OCI-LY7 (cell line): ENCODE measurements around the gene ENAH. TPM values are rescaled to one million over a fixed set of nuclear protein-coding genes. Genes with fewer than 3 reads are reported as not detected.

Experiments
- BruUV-seq: library from RNA; stranded (reverse); fragments of 400-500 nt; replicated peaks from 2 replicates; lab custom pipeline; 2021; lab: Mats Ljungman, UMichigan
- CTCF ChIA-PET: fragments of 300-600 bp; sonication (Branson Sonifier 250); formaldehyde crosslinking; loops from one replicate; lab custom pipeline; 2022; ENCODE audit warnings: antibody characterized with exemption; ENCODE audit not compliant: unreplicated experiment; lab: Charles Lee
- POLR2A ChIA-PET: fragments of 300-600 bp; sonication (Branson Sonifier 250); formaldehyde crosslinking; loops from one replicate; lab custom pipeline; 2022; ENCODE audit warnings: antibody characterized with exemption; lab: Charles Lee
- DNase-seq: peaks from one replicate; pipeline ENCODE4 v3.0.0-alpha.2; 2015; ENCODE audit warnings: low spot score
- H2AFZ ChIP-seq: fragments of 200-600 bp; sonication (generic), shearing (Covaris generic); 2 replicates; pipeline ENCODE4 v1.6.1; 2014; ENCODE audit warnings: mild to moderate bottlenecking, antibody characterized with exemption, low read length, moderate library complexity
- H3K27ac ChIP-seq: fragments of 200-600 bp; sonication (generic); 2 replicates; pipeline ENCODE4 v1.5.1; 2014; ENCODE audit warnings: mixed run types, low read depth, mild to moderate bottlenecking, moderate library complexity, low read length, inconsistent platforms; ENCODE audit not compliant: poor library complexity, severe bottlenecking
- H3K36me3 ChIP-seq: fragments of 200-600 bp; sonication (generic); 2 replicates; pipeline ENCODE4 v1.6.1; 2014; ENCODE audit warnings: mild to moderate bottlenecking, antibody characterized with exemption, low read length, moderate library complexity, mixed read lengths; ENCODE audit not compliant: insufficient read depth
- H3K4me1 ChIP-seq: fragments of 200-600 bp; sonication (generic); 2 replicates; pipeline ENCODE4 v1.5.1; 2014; ENCODE audit warnings: mild to moderate bottlenecking, low read length; ENCODE audit not compliant: insufficient read depth, poor library complexity, severe bottlenecking
- H3K4me2 ChIP-seq: fragments of 200-600 bp; sonication (generic); 2 replicates; pipeline ENCODE4 v1.6.1; 2014; ENCODE audit warnings: mild to moderate bottlenecking, low read length
- H3K4me3 ChIP-seq: fragments of 200-600 bp; sonication (generic); 2 replicates; pipeline ENCODE4 v1.5.1; 2014; ENCODE audit warnings: mild to moderate bottlenecking, low read depth, low read length; ENCODE audit not compliant: poor library complexity, severe bottlenecking
- H3K79me2 ChIP-seq: fragments of 200-600 bp; sonication (generic); 2 replicates; pipeline ENCODE4 v1.6.1; 2016; ENCODE audit warnings: low read depth, mild to moderate bottlenecking, low read length, moderate library complexity, mixed read lengths; ENCODE audit not compliant: insufficient read depth
- H3K9me2 ChIP-seq: fragments of 200-600 bp; sonication (generic); 2 replicates; pipeline ENCODE4 v1.6.1; 2016; ENCODE audit warnings: mild to moderate bottlenecking, low read length, mixed read lengths; ENCODE audit not compliant: insufficient read depth
- H3K9me3 ChIP-seq: fragments of 200-600 bp; sonication (generic); 2 replicates; pipeline ENCODE4 v1.6.1; 2014; ENCODE audit warnings: mild to moderate bottlenecking, mixed run types, low read length, mixed read lengths
- H4K20me1 ChIP-seq: fragments of 200-600 bp; sonication (generic); 2 replicates; pipeline ENCODE4 v1.6.1; 2014; ENCODE audit warnings: mild to moderate bottlenecking, antibody characterized with exemption, low read length, moderate library complexity, mixed read lengths; ENCODE audit not compliant: insufficient read depth
- CTCF ChIP-seq: fragments of 200-600 bp; sonication (generic); conservative IDR thresholded peaks from 2 replicates; pipeline ENCODE4 v1.5.1; 2014; ENCODE audit warnings: mild to moderate bottlenecking, antibody characterized with exemption, low read length, moderate library complexity, mixed read lengths
- EZH2phosphoT487 ChIP-seq: fragments of 200-600 bp; sonication (generic); IDR thresholded peaks from 2 replicates; pipeline ENCODE4 v1.6.1; 2018; ENCODE audit warnings: low read depth, borderline replicate concordance, mild to moderate bottlenecking, mixed run types, antibody characterized with exemption, low read length, moderate library complexity, mixed read lengths
- intact Hi-C: fragments of 100-400 bp; cut with micrococcal nuclease; formaldehyde crosslinking; loops from one replicate; pipeline ENCODE4 v1.10.0; 2022; ENCODE audit not compliant: unreplicated experiment
- total RNA-seq, 2 experiments: library from RNA; depleted of rRNA in 1 of 2; stranded (reverse); fragments of >200 nt in 1 of 2; shearing (Covaris generic) in 1 of 2; gene quantifications; 2 replicates each; pipeline ENCODE4 v1.2.3, GENCODE V29; 2014 to 2022

ENAH gene
- total RNA-seq, 2 experiments from 2014 or later, result 4.6 to 18.1 TPM

- no peak for DNase-seq
- Histone ChIP-seq H2AFZ (no peak overlapping the region), H3K79me2 (no peaks in the 10 kb centered on the region), H3K4me1 (peaks cover 6% of the 10 kb centered on the region), H3K9me2 (no peaks in the 10 kb centered on the region), H3K4me3 (no peak overlapping the region), H3K36me3 (no peaks in the 10 kb centered on the region), H3K4me2 (no peak overlapping the region), H4K20me1 (no peaks in the 10 kb centered on the region), H3K9me3 (no peaks in the 10 kb centered on the region), H3K27ac (no peak overlapping the region)
- POLR2A ChIA-PET, result interaction anchor here (0.6 to 1.0 kb wide), 2 partner anchors 12 to 18 kb away, joined by 3 to 4 read pairs; no protein-coding TSS in a partner anchor
- TF ChIP-seq EZH2phosphoT487 (no peak), CTCF (no peak)
- intact Hi-C loops, result no loop called here
- CTCF ChIA-PET, result interaction anchor here (0.6 kb wide), 1 partner anchor 57 kb away, joined by 3 read pairs; no protein-coding TSS in a partner anchor
- no TSS peak for BruUV-seq
These were observed 17.4 kb upstream of the ENAH start for GRCh38 chr1:225670356-225670755.

GRCh38 chr1:225668222-225668621 is 15.3 kb upstream of the ENAH start:
- H3K79me2 ChIP-seq, result no peaks in the 10 kb centered on the region
- CTCF ChIA-PET, result no interaction called here
- no peak overlapping the region for H3K4me3 ChIP-seq
- POLR2A ChIA-PET, result interaction anchor here (1.0 kb wide), 1 partner anchor 8 kb away, joined by 3 read pairs; no protein-coding TSS in a partner anchor
- no peaks in the 10 kb centered on the region for H3K36me3 ChIP-seq
- TF ChIP-seq EZH2phosphoT487 (no peak), CTCF (no peak)
- no TSS peak for BruUV-seq
- H3K4me1 ChIP-seq, result peaks cover 6% of the 10 kb centered on the region
- intact Hi-C loops, result no loop called here
- H4K20me1 ChIP-seq, result no peaks in the 10 kb centered on the region
- H3K27ac ChIP-seq, result no peak overlapping the region
- H3K9me2 ChIP-seq, result no peaks in the 10 kb centered on the region
- no peak overlapping the region for H3K4me2 ChIP-seq
- no peaks in the 10 kb centered on the region for H3K9me3 ChIP-seq
- no peak for DNase-seq
- H2AFZ ChIP-seq, result no peak overlapping the region

- Histone ChIP-seq H3K4me2 (no peak overlapping the region), H3K9me2 (no peaks in the 10 kb centered on the region), H4K20me1 (no peaks in the 10 kb centered on the region), H3K4me3 (no peak overlapping the region), H3K4me1 (peaks cover 6% of the 10 kb centered on the region), H3K27ac (no peak overlapping the region), H3K36me3 (no peaks in the 10 kb centered on the region), H2AFZ (no peak overlapping the region), H3K9me3 (no peaks in the 10 kb centered on the region), H3K79me2 (no peaks in the 10 kb centered on the region)
- CTCF ChIA-PET, result no interaction called here
- intact Hi-C loops, result no loop called here
- TF ChIP-seq CTCF (no peak), EZH2phosphoT487 (no peak)
- BruUV-seq, result no TSS peak
- no peak for DNase-seq
- POLR2A ChIA-PET, result interaction anchor here (0.5 to 1.1 kb wide), 3 partner anchors 9 to 149 kb away, joined by 3 to 4 read pairs (median 4); no protein-coding TSS in a partner anchor
These were observed 14.4 kb upstream of the ENAH start for GRCh38 chr1:225667362-225667761.
